ENCODE results near the gene DUSP9.

Gene DUSP9

DNA sequence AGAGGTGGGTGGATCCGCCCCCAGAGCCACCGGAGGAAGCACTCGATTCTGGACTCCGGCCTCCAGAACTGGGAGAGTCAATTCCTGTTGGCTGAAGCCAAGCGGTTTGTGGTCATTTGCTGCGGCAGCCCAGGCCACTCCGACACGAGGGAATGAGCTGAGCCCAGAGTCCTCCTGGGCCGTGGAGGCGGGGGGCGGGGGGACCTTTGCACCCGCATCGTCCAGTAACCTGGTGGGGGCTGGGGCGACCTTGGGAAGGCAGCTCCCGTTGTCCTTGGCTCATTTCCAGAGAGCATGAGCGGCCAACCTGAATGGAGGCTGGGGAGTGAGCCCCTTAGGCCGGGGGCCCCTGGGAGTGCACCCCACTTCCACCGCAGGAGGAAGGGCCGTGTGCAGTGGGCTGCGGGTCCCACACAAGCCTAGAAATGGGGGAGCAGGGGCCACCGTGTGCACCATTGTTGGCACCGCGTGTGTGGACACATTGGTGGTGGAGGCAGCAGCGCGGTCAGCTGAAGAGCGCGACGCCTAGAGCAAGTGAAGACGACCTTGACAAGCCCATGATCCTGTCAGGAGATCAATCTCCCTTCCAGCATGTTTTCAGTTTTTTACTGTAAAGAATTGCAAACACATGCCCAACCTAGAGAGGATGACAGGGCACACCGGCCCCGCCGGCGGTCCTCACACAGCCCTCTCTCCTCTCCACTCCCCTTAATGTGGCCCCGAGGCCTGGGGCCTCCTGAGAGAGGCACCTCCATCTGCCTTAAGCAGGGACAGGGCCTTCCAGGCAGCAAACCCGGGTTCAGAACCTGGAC, 19.9 kb upstream of the DUSP9 start:
- Mint-ChIP-seq H3K9me3 (no peaks in the 10 kb centered on the region), H3K27me3 (ENCODE audit: low read depth) (no peaks in the 10 kb centered on the region), H3K27ac (no peak overlapping the region), H3K36me3 (ENCODE audit: low read depth) (no peaks in the 10 kb centered on the region), H3K4me1 (ENCODE audit: low read depth) (no peaks in the 10 kb centered on the region), H3K4me3 (no peak overlapping the region)

DNA sequence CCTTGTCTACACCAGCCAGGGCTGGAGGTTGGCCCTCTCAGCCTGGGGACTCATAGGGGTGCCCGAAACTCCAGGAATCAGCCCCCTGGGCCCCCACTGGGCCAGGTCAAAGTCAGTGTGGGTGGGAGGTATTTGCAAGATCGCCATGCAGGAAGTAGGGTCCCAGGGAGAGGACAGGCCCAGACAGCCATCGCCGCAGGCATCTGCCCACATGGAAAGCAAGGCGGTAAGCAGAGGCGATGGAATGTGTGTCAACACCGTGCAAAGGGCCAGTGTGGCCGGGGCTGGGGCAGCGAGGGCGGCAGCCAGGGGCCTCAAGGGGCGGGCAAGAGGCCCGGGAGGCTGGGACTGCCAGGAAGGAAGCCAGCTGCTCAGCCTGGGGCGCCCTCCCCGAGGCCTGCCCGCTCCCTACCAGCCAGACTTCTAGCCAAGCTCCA, 19.3 kb upstream of the DUSP9 start:
- Mint-ChIP-seq H3K27ac (no peak overlapping the region), H3K4me1 (ENCODE audit: low read depth) (no peaks in the 10 kb centered on the region), H3K36me3 (ENCODE audit: low read depth) (no peaks in the 10 kb centered on the region), H3K4me3 (no peak overlapping the region), H3K9me3 (no peaks in the 10 kb centered on the region), H3K27me3 (ENCODE audit: low read depth) (no peaks in the 10 kb centered on the region)

DNA sequence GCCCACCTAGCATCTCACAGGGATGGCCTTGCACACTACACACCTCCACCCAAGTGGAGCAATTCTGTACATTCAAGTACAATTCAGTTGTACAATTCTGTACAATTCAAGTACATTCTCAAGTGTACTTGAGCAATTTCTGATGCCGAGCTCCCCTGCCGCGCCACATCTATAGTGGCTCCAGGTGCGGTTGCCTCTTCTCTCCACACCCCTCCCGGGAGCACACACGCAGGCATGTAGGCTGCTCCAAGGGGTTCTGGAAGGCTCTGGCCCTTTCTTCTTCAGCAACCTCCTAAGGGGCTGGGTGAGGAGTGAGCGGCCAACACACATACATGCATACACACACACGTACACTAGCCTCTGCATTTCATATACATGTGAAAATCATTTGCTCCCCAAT, 18.9 kb upstream of the DUSP9 start:
- H3K4me3 Mint-ChIP-seq: no peak overlapping the region

DNA sequence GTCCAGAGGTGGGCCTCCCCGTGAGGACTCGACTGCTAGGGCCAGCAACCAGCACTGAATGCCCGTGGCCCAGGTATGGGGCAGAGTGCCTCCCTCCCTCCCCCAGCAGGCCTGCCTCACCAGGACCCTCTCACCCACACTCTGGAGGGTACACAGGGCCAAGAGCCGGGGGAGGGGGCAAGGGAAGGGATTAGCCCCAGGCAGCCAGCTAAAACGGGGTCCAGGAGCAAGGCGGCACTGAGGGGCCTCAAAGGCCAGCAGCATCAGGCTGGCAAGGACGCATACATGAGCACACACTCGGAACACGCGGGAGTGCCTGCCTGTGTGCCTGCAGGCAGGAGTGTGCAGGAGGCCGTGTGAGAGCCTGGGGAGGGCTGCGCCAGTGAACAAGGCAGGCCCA, 18.3 kb upstream of the DUSP9 start:
- Mint-ChIP-seq H3K27me3 (ENCODE audit: low read depth) (no peaks in the 10 kb centered on the region), H3K9me3 (no peaks in the 10 kb centered on the region), H3K36me3 (ENCODE audit: low read depth) (no peaks in the 10 kb centered on the region), H3K4me1 (ENCODE audit: low read depth) (no peaks in the 10 kb centered on the region), H3K4me3 (no peak overlapping the region), H3K27ac (no peak overlapping the region)

More for the DNA sequence above, 18.9 kb upstream of the DUSP9 start:
- H3K4me1 Mint-ChIP-seq (ENCODE audit: low read depth): no peaks in the 10 kb centered on the region
- no peaks in the 10 kb centered on the region for H3K9me3 Mint-ChIP-seq
- no peaks in the 10 kb centered on the region for H3K27me3 Mint-ChIP-seq (ENCODE audit: low read depth)
- H3K36me3 Mint-ChIP-seq (ENCODE audit: low read depth): no peaks in the 10 kb centered on the region
- no peak overlapping the region for H3K27ac Mint-ChIP-seq

DNA sequence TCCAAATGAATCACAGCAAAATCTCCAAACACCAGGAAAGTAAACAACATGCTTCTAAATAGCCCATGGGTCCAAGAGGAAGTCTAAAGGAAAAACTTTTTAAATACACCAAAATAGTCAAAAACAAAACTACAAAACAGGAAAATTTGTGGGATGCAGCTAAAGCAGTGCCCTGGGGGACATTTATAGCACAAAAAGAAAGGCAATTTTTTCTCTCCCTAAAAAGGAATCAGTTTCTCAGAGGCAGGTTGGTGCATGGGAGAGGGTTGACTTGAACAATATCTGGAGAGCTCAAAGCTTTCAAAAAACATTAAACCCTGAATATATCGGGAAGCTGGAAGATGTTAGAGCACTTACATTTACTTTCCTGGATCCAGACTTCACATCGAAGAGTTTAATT, 15.7 kb upstream of the DUSP9 start:
- Mint-ChIP-seq H3K27me3 (ENCODE audit: low read depth) (no peaks in the 10 kb centered on the region), H3K4me1 (ENCODE audit: low read depth) (no peaks in the 10 kb centered on the region), H3K36me3 (ENCODE audit: low read depth) (no peaks in the 10 kb centered on the region), H3K4me3 (no peak overlapping the region), H3K27ac (no peak overlapping the region), H3K9me3 (no peaks in the 10 kb centered on the region)

DNA sequence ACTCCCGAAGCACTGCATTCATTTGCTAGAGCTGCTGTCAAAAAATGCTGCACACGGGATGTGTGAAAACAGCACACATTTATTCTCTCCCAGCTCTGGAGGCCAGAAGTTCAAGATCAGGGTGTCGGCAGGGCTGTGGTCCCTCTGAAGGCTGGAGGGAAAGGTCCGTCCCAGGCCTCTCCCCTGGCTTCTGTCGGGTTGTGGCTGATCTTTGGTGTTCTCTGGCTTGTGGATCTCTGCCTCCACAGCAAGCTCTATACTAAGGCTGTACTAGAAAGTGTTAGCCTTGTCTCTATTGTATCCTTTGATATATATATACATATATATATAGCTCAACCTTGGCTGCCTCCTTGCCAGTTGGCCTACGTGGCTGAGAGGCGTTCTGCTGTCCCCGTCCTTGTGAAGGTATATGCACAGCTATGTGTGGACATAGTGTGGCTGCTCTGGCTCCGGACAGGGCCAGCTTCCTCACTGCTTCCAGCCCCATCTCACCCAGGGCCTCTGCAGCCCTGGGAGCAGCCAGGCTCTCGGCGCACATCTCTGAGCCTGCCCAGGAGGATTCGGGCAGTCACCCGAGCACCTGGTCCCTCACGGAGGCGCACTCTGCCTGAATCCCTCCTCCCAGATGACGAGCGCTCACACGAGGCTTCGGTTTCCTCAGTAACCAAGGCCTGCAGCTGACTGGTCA, 15.0 kb upstream of the DUSP9 start:
- Mint-ChIP-seq H3K27me3 (ENCODE audit: low read depth) (no peaks in the 10 kb centered on the region), H3K36me3 (ENCODE audit: low read depth) (no peaks in the 10 kb centered on the region), H3K4me3 (no peak overlapping the region), H3K9me3 (no peaks in the 10 kb centered on the region), H3K4me1 (ENCODE audit: low read depth) (no peaks in the 10 kb centered on the region), H3K27ac (no peak overlapping the region)

DNA sequence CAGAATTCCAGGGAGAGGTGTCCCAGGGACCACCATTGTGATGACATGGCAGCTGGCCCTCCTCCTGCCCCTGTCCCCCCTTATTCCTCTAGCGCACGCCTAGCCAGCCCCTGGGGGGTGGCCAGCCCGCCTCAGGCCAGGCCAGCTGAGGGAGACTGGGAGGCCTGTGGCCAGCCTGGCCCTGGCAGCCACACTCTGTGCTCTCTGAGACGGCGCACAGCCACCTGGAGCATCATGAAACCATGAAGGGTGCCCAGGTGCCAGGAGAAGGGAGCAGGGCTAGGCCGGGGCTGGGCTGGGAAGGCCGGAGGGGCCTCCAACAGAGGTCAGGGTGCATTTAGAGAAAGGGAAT, 14.4 kb upstream of the DUSP9 start:
- no peak overlapping the region for H3K27ac Mint-ChIP-seq
- H3K4me3 Mint-ChIP-seq: no peak overlapping the region

DNA sequence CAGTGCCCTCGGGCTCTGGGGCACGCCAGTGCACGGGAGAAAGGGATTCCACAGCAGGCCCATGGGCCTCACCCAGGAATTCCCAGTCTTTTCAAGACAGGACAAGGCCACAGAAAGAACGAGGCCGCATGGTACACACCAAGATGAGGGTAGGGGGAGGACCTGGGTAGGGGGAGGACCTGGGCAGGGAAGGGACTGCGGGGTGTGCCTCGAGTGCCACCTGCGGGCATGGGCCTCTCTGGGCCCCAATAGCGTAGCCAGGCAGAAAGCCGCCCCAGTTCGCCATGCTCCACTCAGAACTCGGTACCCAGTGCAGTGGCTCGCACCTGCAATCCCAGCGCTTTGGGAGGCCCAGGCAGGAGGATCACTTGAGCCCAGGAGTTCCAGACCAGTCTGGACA, 14.0 kb upstream of the DUSP9 start:
- no peak overlapping the region for H3K4me3 Mint-ChIP-seq
- no peaks in the 10 kb centered on the region for H3K27me3 Mint-ChIP-seq (ENCODE audit: low read depth)

More for the DNA sequence above, 14.4 kb upstream of the DUSP9 start:
- no peaks in the 10 kb centered on the region for H3K9me3 Mint-ChIP-seq
- H3K4me1 Mint-ChIP-seq (ENCODE audit: low read depth): no peaks in the 10 kb centered on the region
- no peaks in the 10 kb centered on the region for H3K27me3 Mint-ChIP-seq (ENCODE audit: low read depth)
- no peaks in the 10 kb centered on the region for H3K36me3 Mint-ChIP-seq (ENCODE audit: low read depth)

DNA sequence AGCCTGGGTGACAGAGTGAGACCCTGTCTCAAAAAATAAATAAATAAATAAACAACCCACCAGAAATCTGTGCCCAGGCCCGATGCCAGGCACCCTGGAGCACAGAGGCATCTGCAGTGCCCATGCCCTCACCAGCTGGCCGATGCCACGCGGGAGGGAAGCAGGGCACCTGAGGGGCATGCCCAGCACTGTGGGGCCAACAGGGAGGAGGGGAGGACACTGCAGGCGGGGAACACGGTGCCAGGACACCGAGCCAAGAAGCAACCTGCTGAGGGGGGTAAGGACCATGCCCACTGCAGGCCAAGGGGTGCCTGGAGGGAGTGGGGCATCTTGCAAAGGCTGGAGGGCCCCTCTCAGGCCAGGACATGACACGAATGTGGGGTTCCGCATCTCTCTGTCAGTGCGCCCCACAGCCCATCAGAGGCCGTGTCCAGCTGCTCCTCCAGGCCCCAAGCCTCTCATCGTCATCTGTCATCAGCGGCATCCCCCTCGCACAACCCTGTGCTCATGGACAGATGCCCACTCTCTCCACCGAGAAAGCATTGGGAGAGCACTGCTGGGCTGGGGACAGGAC, 13.3 kb upstream of the DUSP9 start:
- Mint-ChIP-seq H3K4me1 (ENCODE audit: low read depth) (no peaks in the 10 kb centered on the region), H3K9me3 (no peaks in the 10 kb centered on the region)

More for the DNA sequence above, 14.0 kb upstream of the DUSP9 start:
- Mint-ChIP-seq H3K27ac (no peak overlapping the region), H3K4me1 (ENCODE audit: low read depth) (no peaks in the 10 kb centered on the region), H3K9me3 (no peaks in the 10 kb centered on the region), H3K36me3 (ENCODE audit: low read depth) (no peaks in the 10 kb centered on the region)

DNA sequence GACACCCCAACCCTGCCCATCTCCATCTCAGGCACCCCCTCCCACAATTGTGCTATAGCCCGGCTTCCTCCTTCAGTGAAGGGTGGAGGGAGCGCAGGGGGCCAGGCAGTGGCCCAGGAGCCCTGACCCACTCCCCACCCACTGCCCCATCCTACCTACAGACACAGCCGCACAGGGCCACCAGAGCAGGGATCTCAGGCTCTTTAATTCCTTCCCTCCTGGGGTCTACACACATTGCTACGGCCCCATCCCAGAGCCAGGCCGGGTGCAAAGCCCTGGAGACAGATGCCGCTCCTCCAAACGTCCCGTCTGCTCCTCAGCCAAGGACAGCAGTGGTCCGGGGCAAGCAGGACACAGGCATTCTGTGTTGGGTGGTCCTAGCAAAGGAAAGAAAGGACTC, 12.8 kb upstream of the DUSP9 start:
- no peak overlapping the region for H3K4me3 Mint-ChIP-seq
- H3K36me3 Mint-ChIP-seq (ENCODE audit: low read depth): no peaks in the 10 kb centered on the region
- H3K4me1 Mint-ChIP-seq (ENCODE audit: low read depth): no peaks in the 10 kb centered on the region
- H3K9me3 Mint-ChIP-seq: no peaks in the 10 kb centered on the region
- H3K27ac Mint-ChIP-seq: no peak overlapping the region
- H3K27me3 Mint-ChIP-seq (ENCODE audit: low read depth): no peaks in the 10 kb centered on the region

More for the DNA sequence above, 13.3 kb upstream of the DUSP9 start:
- Mint-ChIP-seq H3K36me3 (ENCODE audit: low read depth) (no peaks in the 10 kb centered on the region), H3K27ac (no peak overlapping the region), H3K4me3 (no peak overlapping the region), H3K27me3 (ENCODE audit: low read depth) (no peaks in the 10 kb centered on the region)

DNA sequence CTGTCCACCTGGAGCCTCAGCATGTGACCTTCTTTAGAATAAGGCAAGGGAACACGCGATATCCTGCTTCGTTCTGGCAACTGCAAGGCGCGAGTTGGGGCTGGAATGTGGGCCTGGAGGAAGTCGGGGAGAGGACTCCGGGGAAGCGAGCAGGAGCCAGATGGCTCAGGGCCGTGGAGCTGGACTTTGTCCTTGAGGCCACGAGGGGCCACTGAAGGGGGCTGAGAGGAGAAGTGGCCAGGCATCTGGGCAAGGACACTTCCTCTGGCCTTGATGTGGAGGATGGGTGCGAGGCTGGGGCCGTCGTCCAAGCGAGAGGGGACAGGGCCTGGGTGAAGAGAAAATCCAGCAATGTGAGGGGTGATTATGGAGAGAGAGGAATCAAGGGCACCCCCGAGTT, 12.2 kb upstream of the DUSP9 start:
- Mint-ChIP-seq H3K9me3 (no peaks in the 10 kb centered on the region), H3K4me3 (no peak overlapping the region), H3K27ac (no peak overlapping the region), H3K27me3 (ENCODE audit: low read depth) (no peaks in the 10 kb centered on the region), H3K4me1 (ENCODE audit: low read depth) (no peaks in the 10 kb centered on the region), H3K36me3 (ENCODE audit: low read depth) (no peaks in the 10 kb centered on the region)

DNA sequence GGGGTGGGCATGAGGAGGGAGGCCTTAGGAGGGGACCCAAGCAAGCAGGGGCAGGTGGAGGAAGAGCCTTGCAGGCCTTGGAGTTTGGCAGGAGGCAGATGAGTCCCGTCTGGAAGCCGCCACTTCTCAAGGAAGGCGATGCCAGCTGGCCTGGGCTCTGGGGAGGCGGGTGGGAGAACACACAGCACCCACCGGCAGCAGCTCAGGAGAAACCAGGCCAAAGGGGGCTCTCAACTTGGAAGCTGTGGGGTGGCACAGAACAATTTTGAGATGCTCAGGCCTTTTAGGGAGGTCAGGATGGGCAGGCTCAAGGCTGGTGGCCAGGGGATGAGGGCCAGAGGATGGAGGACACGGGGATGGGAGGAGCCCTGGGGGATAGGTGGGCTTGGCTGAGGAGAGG, 11.6 kb upstream of the DUSP9 start:
- H3K27ac Mint-ChIP-seq: no peak overlapping the region

DNA sequence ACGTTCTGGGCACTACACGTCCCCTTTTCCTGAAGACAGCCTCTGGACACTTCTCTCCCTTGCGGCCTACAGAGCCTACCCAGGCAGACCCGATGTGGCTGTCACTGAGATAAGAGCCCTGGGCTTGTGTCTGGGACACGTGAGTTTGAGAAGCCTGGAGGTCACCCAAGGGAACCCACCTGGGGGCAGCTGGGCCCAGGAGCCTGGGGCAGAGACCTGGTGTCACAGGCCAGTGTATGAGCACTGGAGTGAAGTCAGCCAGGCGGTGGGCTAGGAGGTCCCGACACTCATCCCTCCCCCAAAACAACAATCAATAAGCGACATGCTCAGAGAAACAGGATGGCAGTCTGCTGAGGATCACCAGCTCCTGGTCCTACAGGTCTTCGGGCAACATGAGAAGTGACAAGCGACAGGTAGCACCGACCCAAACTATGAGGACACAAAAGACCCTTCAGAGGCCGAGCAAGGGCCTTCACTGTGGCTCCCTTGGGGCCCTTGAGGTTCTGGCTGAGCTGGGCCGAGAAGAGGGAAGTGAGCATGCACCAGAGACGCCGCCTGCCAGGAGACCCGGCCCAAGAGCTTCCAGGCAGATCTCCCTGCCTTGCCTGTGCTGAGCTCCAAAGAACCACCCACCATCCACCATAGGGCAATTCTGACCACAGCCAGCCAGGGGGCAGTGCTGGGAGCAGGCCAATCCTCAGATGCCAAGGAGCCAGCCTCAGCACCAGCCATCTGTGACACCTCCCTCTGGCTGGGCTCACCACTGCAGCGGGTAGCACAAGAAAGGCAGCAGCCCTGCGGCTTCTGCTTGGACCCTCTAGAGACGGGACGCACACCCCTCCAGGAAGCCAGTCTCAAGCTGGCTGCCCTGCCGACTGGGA, 11.0 kb upstream of the DUSP9 start:
- no peak overlapping the region for H3K4me3 Mint-ChIP-seq
- H3K27ac Mint-ChIP-seq: no peak overlapping the region
- H3K4me1 Mint-ChIP-seq (ENCODE audit: low read depth): no peaks in the 10 kb centered on the region
- no peaks in the 10 kb centered on the region for H3K36me3 Mint-ChIP-seq (ENCODE audit: low read depth)
- no peaks in the 10 kb centered on the region for H3K9me3 Mint-ChIP-seq
- peaks cover 3% of the 10 kb centered on the region for H3K27me3 Mint-ChIP-seq (ENCODE audit: low read depth)

More for the DNA sequence above, 11.6 kb upstream of the DUSP9 start:
- Mint-ChIP-seq H3K9me3 (no peaks in the 10 kb centered on the region), H3K36me3 (ENCODE audit: low read depth) (no peaks in the 10 kb centered on the region), H3K27me3 (ENCODE audit: low read depth) (no peaks in the 10 kb centered on the region), H3K4me3 (no peak overlapping the region), H3K4me1 (ENCODE audit: low read depth) (no peaks in the 10 kb centered on the region)

DNA sequence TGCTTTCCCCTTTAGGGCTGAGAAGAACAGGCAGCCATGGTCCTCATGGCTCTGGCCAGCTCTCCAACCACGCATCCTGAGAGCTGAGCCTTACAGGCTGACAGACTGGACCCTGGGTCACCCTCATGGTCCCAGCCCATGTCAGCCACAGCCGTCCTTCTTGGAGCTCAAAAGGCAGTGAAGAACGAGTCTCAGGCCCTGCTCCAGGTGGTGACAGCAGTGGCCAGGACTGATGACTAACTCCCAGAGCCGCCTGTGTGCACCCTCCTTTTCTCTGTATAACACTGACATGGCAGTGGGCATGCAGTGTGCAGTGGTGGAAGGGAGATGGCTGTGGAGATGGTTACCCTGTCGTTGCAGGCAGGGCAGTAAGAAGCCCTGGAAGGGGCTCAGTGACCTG, 10.3 kb upstream of the DUSP9 start:
- H3K4me3 Mint-ChIP-seq: no peak overlapping the region
- no peaks in the 10 kb centered on the region for H3K9me3 Mint-ChIP-seq
- peaks cover 3% of the 10 kb centered on the region for H3K4me1 Mint-ChIP-seq (ENCODE audit: low read depth)
- H3K27me3 Mint-ChIP-seq (ENCODE audit: low read depth): peaks cover 8% of the 10 kb centered on the region
- H3K27ac Mint-ChIP-seq: no peak overlapping the region
- H3K36me3 Mint-ChIP-seq (ENCODE audit: low read depth): no peaks in the 10 kb centered on the region

All from T-helper 1 cell treated with Interleukin-12 subunit alpha and Interleukin-12 subunit beta and Interleukin-4 antibody, amounts not matched to agents 30 μg/mL and 1 μg/mL, for 36 hours (primary cell).